Panc1 (cell line): ENCODE data around the gene ARID4A.
"Not testable (repeated sequence)": the region's sequence is repeated elsewhere in the genome, so short reads cannot be mapped to it uniquely, and the experiment has no call there.

Source experiments
- CTCF ChIP-seq: fragments of 450-650 bp; IDR thresholded peaks from 2 replicates; pipeline ENCODE4 v1.5.1; 2017; ENCODE audit warnings: mild to moderate bottlenecking
- REST ChIP-seq, 2 experiments: IDR thresholded peaks; 2 replicates each; pipeline ENCODE4 v1.6.1; 2011 to 2012; ENCODE audit warnings: low read depth in 2 of 2, control low read depth in 1 of 2, low read length in 1 of 2, mild to moderate bottlenecking in 1 of 2, moderate library complexity in 1 of 2; ENCODE audit not compliant: insufficient read depth in 1 of 2

GRCh38 chr14:58339666-58340065 lies 41.3 kb downstream of the ARID4A start:
- TF ChIP-seq CTCF; REST (IDR thresholded peaks at IDR 0.05; ENCODE audit: insufficient read depth in 1 of 2, low read depth in 2 of 2, low read length in 1 of 2): not testable (repeated sequence)
